ENCODE data around the gene DLGAP5. TPM values are rescaled to one million over a fixed set of nuclear protein-coding genes. Genes with fewer than 3 reads are reported as not detected.

The DLGAP5 gene, protein sequence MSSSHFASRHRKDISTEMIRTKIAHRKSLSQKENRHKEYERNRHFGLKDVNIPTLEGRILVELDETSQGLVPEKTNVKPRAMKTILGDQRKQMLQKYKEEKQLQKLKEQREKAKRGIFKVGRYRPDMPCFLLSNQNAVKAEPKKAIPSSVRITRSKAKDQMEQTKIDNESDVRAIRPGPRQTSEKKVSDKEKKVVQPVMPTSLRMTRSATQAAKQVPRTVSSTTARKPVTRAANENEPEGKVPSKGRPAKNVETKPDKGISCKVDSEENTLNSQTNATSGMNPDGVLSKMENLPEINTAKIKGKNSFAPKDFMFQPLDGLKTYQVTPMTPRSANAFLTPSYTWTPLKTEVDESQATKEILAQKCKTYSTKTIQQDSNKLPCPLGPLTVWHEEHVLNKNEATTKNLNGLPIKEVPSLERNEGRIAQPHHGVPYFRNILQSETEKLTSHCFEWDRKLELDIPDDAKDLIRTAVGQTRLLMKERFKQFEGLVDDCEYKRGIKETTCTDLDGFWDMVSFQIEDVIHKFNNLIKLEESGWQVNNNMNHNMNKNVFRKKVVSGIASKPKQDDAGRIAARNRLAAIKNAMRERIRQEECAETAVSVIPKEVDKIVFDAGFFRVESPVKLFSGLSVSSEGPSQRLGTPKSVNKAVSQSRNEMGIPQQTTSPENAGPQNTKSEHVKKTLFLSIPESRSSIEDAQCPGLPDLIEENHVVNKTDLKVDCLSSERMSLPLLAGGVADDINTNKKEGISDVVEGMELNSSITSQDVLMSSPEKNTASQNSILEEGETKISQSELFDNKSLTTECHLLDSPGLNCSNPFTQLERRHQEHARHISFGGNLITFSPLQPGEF
- total RNA-seq = 10 to 100 TPM in 1 of 4 donors, 1 to 10 TPM in 2, under 1 TPM in 1; 0.82 to 11.5 (median 1.3) TPM

DNA sequence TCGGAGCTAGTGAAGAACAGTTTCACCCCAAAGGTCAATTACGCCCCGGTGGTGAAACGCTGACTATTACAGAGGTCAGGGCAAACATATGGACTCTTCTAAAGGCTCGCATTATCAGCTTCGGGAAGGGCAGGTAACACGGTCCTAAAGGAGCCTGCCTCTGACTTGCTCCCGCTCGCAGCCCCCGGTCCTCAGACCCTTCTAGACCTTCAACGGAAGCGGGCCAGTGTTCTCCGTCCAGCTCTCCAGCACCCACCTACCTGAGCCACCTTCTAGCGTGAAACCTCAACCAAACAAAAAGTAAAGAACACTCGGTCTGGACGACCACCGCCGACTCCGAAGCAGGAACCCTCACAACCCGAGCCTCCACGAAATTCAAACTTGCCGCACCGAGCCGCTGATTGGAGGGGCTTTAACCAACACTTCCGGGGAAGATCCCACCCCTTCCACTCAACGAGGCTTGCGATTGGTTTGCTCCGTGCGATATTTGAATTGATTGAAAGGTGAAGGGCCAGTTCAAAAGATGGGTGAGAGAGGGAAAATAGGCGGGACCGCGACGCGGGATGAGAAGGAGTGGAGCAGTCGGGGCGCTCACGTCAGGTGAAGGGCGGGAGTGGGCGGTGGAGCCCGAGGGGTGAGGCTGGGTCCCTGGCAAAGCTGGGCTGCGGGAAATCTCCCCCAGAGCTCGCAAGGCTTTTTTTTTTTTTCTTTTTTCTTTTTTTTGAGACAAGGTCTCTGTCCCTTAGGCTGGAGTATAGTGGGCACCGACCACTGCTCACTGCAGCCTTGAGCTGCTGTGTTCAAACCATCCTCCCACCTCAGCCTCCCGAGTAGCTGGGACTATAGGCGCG is at the start of gene DLGAP5:
TSS of gene DLGAP5 (minus strand) at position 383 of the 851 bp plus-strand sequence. CDS start 2,406 bp downstream, outside the sequence.
- Histone ChIP-seq H3K9me3 (no peaks in the 10 kb centered on the region), H3K27me3 (no peaks in the 10 kb centered on the region), H3K36me3 (no peaks in the 10 kb centered on the region), H3K4me1 (peaks cover 0 to 15% (median 3%) of the 10 kb centered on the region in 4 donors), H3K4me3 (peak within 1 kb of the TSS; percentile 24 to 61 (median 48)), H3K27ac (peak within 1 kb of the TSS; percentile 49 to 78 (median 75))
- 1 to 5% methylated on average over 15 to 41 of the region's 46 CpGs for WGBS, 2 donors (ENCODE audit: low coverage in 1 of 2)
- intact Hi-C loops (cut with DNase I; ENCODE audit: low total_unique reads) = no loop called here
- TF ChIP-seq POLR2AphosphoS5 (IDR thresholded peaks at IDR 0.05) (peak; percentile 63 to 78 (median 72)), EP300 (IDR thresholded peaks at IDR 0.05; ENCODE audit: low read depth) (no peak), POLR2A (IDR thresholded peaks at IDR 0.05) (peak; percentile 70)
- TF ChIP-seq, protein P1, sequence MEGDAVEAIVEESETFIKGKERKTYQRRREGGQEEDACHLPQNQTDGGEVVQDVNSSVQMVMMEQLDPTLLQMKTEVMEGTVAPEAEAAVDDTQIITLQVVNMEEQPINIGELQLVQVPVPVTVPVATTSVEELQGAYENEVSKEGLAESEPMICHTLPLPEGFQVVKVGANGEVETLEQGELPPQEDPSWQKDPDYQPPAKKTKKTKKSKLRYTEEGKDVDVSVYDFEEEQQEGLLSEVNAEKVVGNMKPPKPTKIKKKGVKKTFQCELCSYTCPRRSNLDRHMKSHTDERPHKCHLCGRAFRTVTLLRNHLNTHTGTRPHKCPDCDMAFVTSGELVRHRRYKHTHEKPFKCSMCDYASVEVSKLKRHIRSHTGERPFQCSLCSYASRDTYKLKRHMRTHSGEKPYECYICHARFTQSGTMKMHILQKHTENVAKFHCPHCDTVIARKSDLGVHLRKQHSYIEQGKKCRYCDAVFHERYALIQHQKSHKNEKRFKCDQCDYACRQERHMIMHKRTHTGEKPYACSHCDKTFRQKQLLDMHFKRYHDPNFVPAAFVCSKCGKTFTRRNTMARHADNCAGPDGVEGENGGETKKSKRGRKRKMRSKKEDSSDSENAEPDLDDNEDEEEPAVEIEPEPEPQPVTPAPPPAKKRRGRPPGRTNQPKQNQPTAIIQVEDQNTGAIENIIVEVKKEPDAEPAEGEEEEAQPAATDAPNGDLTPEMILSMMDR (IDR thresholded peaks at IDR 0.05) = no peak
- in situ Hi-C loops (cut with MboI; ENCODE audit: low pct_ligation_motif_present in 1 of 4, low pct_unique_long_range_greater_than_20kb in 1 of 4, low sequenced_read_pairs in 3 of 4) = no loop called here
- DNase-seq = peak; percentile 95

DNA sequence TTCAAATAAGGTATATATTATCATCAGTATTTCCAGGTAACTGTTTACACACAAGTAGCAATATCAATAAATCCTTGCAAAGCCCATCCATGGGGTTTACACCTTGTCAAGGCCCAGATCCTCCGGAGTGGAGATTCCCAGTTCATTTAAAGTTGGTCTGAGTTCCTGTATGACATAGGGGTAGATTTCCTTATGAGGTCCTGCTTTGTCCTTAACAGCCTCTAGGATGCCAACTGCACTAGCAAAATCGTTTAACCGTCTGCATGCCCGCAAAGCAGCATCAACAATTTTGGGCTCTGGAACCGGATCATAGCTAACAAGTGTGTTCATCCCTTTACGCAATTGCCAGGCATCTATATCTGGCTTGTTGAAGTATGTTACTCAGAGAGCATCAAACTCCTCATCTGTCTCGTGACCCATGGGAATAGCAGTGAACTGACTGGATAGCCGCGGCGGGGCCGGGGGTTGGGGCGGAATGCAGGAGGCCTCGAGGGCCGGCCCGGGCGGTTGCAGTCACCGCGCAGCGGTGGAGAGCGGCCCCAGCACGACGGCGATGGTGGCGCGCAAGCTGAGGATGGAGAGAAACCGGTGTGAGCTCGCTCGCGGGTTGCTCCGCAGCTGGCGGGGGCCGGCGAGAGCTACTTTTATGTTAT is 49.3 kb upstream of the DLGAP5 start:
- Histone ChIP-seq H3K4me3 (no peak overlapping the region), H3K36me3 (no peaks in the 10 kb centered on the region), H3K9me3 (no peaks in the 10 kb centered on the region), H3K4me1 (no peaks in the 10 kb centered on the region), H3K27ac (no peak overlapping the region), H3K27me3 (peaks cover 30% of the 10 kb centered on the region)
- in situ Hi-C loops (cut with MboI; ENCODE audit: low pct_ligation_motif_present in 1 of 4, low pct_unique_long_range_greater_than_20kb in 1 of 4, low sequenced_read_pairs in 3 of 4) = no loop called here
- no peak for DNase-seq
- 57 to 64% methylated on average over 3 to 33 of the region's 33 CpGs for WGBS, 2 donors (ENCODE audit: low coverage in 1 of 2)
- TF ChIP-seq POLR2AphosphoS5 (IDR thresholded peaks at IDR 0.05) = no peak
- TF ChIP-seq, protein P1 (IDR thresholded peaks at IDR 0.05) = no peak
- TF ChIP-seq POLR2A (IDR thresholded peaks at IDR 0.05) = no peak
- no peak for TF ChIP-seq EP300 (IDR thresholded peaks at IDR 0.05; ENCODE audit: low read depth)
- intact Hi-C loops (cut with DNase I; ENCODE audit: low total_unique reads) = no loop called here

DNA sequence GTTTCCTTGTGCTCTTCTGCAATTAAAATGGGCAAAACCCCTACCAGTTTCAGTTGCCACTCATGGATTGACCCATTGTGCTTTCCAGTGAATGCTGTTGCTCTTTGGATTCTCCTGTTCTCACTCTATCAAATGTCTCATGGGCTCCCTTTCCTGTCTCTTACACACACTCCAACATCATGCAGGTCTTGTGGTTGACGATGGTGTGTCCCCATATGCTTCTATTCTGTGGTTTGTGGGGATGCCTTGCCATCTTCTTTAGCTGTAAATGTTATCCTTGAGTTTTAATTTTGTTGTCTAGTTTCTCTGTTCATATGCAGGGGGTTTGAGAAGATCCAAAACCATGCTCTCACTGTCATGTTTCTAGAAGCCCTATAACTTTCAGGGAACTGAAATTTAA is 47.9 kb upstream of the DLGAP5 start:
- intact Hi-C loops (cut with DNase I; ENCODE audit: low total_unique reads) (no loop called here), in situ Hi-C loops (cut with MboI; ENCODE audit: low pct_ligation_motif_present in 1 of 4, low pct_unique_long_range_greater_than_20kb in 1 of 4, low sequenced_read_pairs in 3 of 4) (no loop called here)
- no peak for DNase-seq
- TF ChIP-seq, protein P1 (IDR thresholded peaks at IDR 0.05) = no peak
- no peak for TF ChIP-seq POLR2AphosphoS5 (IDR thresholded peaks at IDR 0.05)
- Histone ChIP-seq H3K9me3 (no peaks in the 10 kb centered on the region), H3K4me1 (no peaks in the 10 kb centered on the region), H3K4me3 (no peak overlapping the region), H3K27ac (no peak overlapping the region), H3K27me3 (peaks cover 30% of the 10 kb centered on the region), H3K36me3 (no peaks in the 10 kb centered on the region)
- WGBS, 2 donors (ENCODE audit: low coverage in 1 of 2) = 68 to 100% methylated on average over 1 of the region's 1 CpG
